ENCODE results near the gene ELOVL1.
"Not testable (repeated sequence)": the region's sequence is repeated elsewhere in the genome, so short reads cannot be mapped to it uniquely, and the experiment has no call there.

The ELOVL1 gene

DNA sequence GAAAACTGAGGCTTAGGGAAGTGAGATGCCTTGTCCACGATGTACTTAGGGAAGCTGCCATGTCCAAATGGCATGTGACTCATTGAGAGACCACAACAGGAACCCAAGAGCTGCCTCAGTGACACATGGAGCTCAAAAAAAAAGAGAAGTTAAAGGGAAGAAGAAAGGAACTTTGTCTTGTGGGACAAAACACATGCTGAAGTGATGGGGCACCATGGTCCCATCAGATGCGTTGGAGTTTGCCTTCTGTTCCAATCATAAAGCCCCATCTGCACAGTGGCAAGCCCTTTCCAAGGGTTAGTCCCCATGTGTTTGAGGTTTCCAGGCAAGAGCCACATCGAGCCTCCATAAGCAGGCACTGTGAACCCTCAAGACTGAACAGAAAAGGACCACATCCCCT lies 13.8 kb upstream of the ELOVL1 start:
- no peak for DNase-seq

GRCh38 chr1:43379476-43379875 lies 11.7 kb upstream of the ELOVL1 start:
- no peak for DNase-seq

DNA sequence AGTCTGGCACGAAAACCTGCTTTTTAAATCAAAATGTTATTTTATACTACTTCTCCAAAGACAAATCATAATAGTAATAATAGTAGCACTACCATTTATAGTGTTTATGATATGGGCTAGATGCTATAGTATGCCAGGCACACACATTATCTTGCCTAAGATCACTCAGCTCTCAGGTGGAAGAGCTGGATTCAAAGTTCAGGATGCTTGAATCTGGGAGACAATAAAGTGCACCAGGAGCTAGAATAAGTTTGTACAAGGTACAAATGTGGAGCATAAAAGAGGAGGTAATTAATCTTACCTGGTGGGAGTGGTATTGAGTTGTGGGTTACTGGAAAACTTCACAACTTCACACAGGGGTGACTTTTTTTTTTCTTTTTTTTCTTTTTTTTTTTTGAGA lies 10.0 kb upstream of the ELOVL1 start:
- no peak for DNase-seq

DNA sequence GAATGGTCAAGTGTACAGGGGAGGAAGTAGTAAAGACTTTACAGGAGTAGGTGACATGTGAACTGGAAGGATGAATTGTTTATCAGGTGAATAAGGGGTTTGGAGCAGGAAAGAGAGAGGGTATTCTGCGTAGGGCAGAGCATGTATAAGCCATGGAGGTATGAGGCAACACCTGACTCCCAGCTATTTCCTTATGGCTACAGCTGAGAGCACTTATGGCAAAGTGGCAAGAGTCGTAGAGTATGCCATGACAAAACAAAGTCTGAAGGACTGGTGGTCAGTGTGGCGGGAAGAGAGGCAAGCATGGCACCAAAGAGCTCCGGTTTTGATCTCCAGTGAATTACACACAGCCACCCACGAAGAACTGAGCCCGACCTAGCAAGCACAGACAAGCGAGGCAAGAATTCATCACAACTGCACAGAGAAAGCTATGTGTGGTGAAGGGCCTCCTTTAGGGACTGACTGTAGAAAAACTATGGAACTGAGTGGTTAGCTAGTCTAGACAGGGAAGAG lies 9.0 kb upstream of the ELOVL1 start:
- DNase-seq: no peak

DNA sequence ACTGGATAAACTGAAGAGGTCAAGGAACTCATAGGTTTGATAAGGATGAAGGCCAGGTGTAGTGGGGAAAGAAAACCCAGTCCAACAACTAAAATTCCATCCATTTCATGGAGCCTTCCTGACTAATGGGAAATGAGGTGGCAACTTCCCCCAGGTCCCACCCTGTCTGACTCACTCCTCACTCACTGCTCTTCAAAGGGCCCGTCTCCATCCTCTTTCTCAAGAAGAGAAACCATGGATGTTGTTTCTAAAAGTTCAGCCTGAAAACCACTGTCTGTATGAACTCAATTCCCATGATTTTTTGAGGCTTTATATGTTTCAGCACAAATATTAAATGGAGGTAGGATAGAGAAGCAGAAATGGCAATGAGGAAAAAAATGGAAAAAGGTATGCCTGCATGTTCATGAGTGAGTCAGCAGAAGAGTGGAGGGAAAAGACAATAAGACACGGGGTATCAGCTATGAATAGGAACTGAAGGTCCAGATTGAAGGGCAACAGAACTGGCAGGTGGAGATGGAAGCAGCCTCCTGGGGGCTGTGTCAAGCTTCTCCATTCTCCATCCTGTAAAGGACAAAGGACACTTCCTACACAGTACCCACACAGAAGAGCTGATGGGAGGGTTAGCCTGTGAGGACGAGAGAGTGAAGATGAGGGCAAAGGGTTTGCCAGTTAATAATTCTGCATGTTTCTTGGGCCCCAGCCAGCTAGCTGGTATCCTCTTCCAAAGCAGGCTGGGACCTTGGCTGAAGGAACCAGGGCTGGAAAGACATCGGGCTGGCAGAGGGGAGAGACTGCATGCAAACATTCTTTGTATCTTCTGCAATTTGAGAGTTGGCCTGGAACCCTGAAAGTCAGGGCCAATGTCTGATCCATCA lies 5.5 kb upstream of the ELOVL1 start:
- DNase-seq: no peak

DNA sequence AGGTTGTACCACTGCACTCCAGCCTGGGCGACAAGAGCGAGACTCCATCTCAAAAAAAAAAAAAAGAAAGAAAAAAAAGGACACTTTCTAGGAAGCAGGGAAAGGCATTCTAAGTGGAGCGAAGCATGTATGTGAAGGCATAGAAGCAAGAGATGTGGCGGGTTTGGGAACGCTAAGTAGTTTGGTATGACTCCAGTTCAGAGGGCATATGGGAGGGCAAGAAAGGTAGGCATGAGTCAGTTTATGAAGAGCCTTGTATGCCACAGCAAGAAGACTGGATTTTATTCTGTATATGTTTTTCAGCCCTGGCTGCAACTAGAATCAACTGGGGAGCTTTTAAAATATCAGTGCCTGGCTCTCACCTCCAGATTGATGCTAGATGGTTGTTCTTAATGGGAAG lies 4.4 kb upstream of the ELOVL1 start:
- no peak for DNase-seq

DNA sequence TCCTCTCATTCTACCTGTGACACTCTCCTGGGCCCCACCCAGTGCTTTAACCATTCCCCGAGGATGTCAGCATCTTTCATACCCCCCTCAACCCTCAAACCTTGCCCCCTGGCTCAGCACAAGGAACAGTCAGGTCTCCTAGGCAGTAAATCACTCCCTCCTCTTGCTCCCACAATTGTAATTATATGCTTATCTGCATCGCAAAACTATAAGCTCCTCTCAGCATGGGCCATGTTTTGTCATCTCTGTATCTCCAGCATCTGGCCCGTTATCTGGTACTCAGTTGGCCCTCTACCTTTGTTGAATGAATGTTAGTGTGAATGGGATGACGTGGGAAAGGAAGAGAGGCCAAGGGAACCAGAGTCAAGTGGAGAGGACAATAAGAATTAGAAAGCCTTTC lies 2.8 kb upstream of the ELOVL1 start:
- no peak for DNase-seq

DNA sequence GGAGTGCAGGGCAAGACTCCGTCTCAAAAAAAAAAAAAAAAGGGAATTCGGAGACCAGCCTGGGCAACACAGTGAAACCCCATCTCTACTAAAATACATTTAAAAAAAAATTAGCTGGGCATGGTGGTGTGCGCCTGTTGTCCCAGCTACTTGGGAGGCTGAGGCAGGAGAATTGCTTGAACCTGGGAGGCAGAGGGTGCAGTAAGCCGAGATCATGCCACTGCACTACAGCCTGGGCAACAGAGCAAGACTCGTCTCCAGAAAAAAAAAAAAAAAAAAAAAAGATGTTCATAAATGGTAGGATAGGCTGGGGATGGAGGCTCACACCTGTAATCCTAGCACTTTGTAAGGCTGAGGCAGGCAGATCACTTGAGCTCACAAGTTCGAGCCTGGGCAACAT lies 2.0 kb upstream of the ELOVL1 start:
- not testable (repeated sequence) for DNase-seq

DNA sequence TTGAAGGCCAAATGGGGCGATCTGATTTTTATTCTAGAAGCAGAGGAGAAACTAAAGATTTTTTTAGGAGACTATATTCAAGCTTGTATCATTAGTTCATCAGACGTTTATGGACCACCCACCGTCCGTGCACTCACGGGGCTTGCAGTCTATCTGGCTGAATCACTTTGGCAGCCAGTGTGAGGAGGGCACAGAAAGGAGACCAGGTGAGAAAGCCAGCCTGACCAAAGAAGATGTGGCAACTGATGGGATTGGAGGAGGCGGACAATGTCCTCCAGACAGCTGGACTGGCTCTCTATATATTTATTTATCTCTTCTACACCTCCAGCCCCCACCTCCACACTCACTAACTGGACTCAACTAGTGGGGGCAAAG lies 822 bp upstream of the ELOVL1 start:
- DNase-seq: no peak

DNA sequence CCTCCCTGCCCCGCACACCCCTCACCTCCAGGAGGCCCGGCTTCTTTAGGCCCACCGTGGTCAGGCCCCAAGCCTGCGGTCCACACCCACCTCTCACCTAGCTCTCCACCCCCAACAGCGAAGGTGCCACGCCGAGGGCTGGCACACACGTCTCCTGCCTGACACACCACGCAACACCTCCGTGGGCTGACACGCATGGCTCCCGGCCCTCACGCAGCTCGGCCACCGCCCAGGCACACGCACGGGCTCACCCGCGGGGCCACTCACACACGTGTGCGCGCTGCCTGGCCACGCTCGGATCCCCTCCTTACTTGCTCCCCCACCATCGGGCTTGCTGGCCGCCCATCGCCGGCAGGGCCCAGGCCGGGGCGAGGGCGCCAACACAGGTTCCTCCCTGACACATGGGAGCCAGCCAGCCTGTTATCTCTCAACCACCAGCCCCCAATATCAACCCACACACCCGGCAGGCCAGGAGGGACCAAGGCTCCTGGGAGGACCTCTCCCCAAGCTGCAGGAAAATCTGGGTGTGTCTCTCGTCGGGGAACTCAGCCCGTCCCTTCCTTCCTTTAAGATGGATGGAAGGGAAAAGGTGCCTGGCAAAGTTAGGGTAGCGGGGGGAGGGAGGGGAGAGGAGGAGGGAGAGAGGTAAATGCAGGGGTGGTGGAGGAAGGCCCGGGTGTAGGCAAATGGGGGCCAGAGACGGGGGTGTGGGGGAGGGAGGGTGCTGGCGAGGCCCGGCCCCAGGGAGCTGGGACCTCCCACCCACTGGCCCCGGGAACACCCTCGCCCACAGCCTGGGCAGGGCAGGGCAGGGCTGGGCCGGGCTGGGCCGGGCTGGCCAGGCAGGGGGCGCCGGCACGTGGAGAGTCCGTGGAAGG lies 546 bp downstream of the ELOVL1 start:
- peak; percentile 19 for DNase-seq

DNA sequence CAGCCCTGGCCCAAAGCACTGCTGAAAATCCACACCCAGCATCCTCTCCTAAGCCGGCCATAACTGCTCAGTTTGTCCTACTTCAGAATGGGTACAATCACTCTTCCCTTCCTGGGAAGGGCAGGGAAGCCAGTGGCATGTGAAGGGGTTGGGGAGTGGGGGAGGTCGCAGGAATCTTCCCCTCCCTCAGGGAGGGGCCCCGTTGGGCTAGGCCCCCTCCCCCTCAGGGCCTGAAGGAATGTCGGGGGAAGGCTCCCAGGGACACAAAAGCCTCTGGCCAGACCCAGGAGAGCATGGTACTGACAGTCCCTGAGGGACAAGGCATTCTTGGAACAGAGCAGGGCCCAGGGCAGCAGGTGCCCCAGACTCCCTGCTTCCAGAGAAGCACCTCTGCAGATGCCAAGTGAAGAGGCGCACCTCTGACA lies 1.2 kb downstream of the ELOVL1 start:
- no peak for DNase-seq

DNA sequence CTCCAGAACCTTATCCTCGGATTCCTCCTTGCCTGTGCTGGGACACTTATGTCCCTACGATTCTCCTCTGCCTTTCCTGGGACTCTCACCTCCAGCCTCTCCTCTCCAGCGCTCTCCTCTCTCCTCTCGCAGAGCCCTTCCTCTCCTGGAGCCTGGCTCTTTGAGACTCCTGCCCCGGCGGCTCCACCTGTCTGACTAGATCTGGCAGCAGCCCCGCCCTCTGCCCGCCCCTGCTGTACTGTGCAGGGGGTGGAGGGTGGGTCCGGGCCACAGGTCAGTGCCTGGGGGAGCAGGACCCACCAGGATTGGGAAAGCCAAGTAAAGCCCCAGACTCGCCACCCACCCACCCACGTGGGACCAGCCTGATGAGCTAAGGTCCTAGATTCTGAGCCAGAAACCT lies 1.6 kb downstream of the ELOVL1 start:
- no peak for DNase-seq

- no peak for DNase-seq
These were observed 2.1 kb downstream of the ELOVL1 start for GRCh38 chr1:43365678-43366077.

DNA sequence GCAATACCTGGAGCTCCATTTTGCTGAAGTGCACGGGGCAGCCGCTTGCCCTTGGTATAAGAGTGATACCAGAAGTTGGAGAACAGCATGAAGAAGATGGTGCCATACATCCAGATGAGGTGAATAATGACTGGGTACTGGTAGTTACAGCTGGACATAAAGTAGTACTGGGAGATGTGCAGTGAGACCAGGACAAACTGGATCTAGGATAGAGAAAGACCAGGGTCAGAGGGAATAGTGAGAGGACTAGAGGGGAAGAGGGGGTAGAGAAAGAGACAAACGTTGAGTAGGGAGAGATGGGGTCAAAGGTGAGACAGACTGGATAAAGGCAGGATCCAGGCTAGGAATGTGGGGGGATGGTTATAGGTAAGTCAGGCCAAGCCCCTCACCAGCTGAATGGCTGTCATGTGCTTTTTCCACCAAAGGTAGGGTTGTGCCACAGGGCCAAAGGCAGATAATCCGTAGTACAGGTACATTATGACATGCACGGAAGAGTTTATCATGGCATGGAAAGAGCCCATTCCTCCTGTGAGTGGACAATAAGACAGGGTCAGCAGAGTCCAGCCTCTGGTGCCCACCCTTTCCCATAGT lies 3.8 kb downstream of the ELOVL1 start:
- DNase-seq: no peak

DNA sequence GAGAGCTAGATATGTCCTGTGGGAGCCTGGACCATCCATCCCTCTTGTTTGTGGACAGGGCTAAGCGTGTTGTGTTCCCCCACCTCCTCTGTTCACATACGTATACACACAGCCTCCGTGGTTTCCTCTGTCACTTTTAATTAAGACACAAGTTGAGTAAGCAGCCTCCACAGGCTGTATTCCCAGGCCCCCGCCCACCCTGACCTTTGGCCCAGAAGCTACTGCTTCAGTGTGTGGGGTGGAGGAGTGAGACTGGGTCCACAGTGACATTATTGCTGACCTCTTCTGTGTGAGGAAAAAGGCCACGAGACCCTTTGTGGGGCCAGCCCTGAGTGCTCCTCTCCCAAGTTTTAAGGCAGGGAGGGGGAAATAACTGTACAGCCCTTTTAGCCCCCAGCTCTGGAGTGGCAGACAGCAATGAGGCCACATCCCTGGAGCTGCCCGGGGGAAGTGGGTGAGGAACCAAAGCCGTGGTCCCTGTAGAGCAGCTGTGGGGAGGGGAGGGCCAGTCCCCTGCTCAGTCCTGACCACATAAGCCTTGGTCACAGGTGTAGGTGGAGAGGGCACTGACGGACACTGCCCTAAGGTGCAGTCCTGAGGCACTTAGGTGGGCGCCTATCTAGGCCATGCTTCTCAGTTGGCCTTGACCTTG lies 4.4 kb downstream of the ELOVL1 start:
- no peak for DNase-seq

DNA sequence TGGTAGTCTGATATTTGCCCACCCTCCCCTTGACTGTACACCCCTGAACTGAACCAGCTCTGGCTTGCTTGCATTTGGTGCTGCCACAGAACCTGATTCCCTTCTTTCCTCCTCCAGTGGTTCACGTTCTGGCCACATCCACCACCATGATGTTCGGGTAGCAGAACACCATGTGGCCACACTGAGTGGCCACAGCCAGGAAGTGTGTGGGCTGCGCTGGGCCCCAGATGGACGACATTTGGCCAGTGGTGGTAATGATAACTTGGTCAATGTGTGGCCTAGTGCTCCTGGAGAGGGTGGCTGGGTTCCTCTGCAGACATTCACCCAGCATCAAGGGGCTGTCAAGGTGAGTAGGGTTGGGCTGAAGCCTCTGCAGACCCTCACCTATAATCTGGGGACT lies 7.2 kb downstream of the ELOVL1 start:
- DNase-seq: no peak

DNA sequence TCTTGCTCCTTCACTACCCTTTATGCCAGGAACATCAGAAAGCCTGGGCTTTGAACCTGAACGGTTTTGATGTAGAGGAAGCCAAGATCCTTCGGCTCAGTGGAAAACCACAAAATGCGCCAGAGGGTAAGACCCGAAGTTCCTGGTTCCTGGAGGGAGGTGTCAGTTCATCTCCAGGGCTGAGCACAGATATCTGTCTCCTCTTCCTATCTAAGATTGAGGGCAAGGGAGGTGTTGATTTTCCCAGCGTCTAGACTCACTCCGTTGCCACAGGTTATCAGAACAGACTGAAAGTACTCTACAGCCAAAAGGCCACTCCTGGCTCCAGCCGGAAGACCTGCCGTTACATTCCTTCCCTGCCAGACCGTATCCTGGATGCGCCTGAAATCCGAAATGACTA lies 8.1 kb downstream of the ELOVL1 start:
- no peak for DNase-seq

GRCh38 chr1:43358746-43359693 lies 8.8 kb downstream of the ELOVL1 start, which contains the start of gene CDC20:
CDC20 (plus strand) TSS chr1:43358981; CDS start chr1:43359216, 235 bp downstream.
- peak; percentile 95 for DNase-seq

- DNase-seq: peak; percentile 14
These were observed 9.6 kb downstream of the ELOVL1 start for GRCh38 chr1:43358121-43358745.

DNA sequence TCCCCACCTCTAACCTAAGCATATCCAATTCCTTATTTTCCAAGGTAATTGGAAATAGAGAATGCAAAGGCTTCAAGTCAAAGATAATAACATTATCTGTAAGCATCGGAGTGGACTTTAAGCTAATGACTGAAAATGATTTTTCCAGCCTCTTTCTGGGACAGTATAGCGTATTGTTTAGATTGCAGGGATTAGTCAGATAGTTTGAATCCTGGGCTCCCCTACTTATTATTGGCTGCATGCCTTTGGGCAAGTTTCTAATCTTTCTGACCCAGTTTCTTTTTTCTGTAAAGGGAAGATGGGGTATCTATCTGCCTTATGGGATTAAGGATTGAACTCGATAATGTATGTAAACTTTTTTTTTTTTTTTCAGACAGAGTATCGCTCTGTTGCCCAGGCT lies 10.6 kb downstream of the ELOVL1 start:
- no peak for DNase-seq

- DNase-seq: no peak
These were observed 12.9 kb downstream of the ELOVL1 start for GRCh38 chr1:43354936-43355335.
